SHP77 treated with DMSO at 0.1 percent for 48 hours (cell line): ENCODE results near the gene SATB2.

ENCODE experiments used
- DNase-seq: peaks from one replicate; lab custom pipeline; 2025; lab: John Stamatoyannopoulos, UW

The SATB2 gene

DNA sequence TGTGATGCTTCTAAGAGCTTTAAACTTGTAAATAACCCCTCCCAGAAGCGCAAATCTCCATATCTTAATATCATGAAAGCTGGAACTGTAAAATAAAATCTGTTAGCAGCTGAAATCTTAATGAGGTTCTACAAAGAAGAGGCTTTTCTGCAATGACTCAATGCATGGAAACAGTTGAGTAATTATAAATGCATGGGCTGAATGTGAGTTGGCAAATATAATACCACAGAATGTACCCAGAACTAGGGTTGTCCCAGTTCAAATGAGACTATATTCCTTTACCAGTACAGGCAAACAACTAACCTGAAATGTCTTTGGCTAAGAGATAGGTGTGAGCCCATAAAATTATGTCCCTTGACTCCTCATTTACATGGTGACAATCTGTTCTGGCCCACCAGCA, 52.9 kb downstream of the SATB2 start:
- no peak for DNase-seq

DNA sequence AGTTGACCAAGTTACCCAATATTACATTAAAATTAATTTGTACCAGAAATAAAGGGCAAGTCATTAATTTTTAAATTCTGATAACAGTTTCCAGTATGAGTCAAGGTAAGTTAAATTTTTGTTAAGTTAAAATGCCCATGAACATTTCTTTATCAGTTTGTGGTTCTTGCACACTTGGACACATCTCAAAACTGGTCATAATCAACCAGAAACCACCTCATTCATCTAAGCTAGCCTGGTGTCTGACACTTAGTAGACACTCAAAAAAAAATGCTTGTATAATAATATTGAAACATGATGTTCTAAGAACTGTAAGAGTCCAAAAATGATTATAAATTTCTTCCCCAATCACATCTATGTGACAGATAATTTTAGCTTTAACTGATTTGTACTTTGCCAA, 62.4 kb downstream of the SATB2 start:
- no peak for DNase-seq

GRCh38 chr2:199392363-199392762, 65.4 kb downstream of the SATB2 start:
- DNase-seq = no peak

- DNase-seq = no peak
Observed at GRCh38 chr2:199388728-199389268, 68.9 kb downstream of the SATB2 start.

- DNase-seq = no peak
Observed at GRCh38 chr2:199384043-199384442, 73.7 kb downstream of the SATB2 start.

GRCh38 chr2:199383021-199383420, 74.7 kb downstream of the SATB2 start:
- no peak for DNase-seq

GRCh38 chr2:199382091-199382490, 75.6 kb downstream of the SATB2 start:
- no peak for DNase-seq

DNA sequence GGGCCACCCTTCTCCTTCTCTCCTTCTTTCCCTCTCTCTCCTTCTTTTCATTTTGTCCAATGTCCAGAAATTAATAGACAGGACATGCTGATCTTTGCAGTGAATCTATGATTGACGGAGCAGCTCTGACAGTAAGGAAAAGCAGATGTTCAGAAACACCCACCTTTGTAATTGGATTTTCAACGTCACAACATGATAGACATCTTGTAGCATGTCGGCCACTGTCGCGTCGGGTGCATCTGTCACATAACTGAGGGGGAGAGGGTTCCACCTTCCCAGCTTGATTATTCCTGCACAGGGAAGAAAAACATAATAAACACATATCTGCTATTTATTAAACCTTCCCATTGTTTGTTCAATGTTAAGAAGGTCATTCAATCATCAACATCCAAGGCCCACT, 76.2 kb downstream of the SATB2 start:
- DNase-seq = no peak

DNA sequence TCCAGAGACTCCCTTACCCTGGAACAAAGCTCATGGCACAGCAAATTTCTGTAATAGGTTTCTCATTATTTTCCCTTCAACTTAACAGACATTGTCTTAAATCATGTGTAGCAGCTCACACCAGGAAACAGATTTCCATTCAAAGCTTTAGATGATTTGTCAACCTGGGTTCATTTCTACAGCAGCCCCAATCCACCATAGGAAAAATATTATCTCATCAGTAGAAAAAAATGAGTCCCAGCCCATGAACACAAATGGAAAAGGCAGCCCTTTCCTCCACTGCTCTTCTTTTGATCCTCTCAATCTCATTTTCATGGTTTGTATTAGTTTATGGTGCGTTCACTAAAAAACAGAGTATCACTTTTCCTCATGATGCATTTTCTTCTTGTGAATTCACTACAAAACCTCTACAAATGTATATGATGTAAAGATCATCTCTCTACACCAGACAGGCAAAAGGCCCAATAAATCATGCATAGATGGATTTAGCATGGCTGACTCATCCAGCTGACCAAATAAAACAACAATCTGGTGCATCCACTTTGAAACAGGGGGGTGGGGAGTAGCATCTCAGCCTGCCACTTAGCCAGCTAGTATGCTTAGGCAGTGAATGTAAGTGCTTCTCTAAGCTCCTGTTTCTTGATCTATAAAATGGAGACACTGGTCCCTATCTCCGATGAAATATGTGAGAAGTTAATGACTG, 78.6 kb downstream of the SATB2 start:
- peak; percentile 37 for DNase-seq

- DNase-seq = no peak
Observed at GRCh38 chr2:199370150-199370780, 87.5 kb downstream of the SATB2 start.

DNA sequence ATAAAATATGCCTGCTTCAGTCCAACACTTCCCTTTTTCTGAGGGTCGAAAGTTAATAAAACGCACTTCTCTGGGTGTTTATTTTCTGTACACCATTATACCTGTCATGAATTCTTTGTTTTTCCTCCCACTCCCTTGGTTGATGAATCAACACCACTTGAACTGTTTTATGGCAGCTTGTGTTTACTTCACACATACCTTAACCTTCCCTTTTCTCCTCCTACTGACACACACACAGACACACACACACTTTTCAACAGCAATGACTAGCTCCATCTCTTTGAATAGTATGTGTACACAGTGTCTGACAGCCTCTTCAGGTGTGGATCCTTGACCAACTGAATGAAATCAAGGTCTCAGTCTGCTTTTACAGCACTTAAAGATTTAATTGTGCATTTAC, 91.3 kb downstream of the SATB2 start:
- peak; percentile 54 for DNase-seq

GRCh38 chr2:199364153-199364552, 93.6 kb downstream of the SATB2 start:
- DNase-seq = no peak

- DNase-seq = no peak
Observed at GRCh38 chr2:199356412-199356811, 101.3 kb downstream of the SATB2 start.

GRCh38 chr2:199348871-199349270, 108.9 kb downstream of the SATB2 start:
- no peak for DNase-seq

GRCh38 chr2:199344012-199344411, 113.7 kb downstream of the SATB2 start:
- DNase-seq = no peak

- DNase-seq = no peak
Observed at GRCh38 chr2:199342334-199342733, 115.4 kb downstream of the SATB2 start.

DNA sequence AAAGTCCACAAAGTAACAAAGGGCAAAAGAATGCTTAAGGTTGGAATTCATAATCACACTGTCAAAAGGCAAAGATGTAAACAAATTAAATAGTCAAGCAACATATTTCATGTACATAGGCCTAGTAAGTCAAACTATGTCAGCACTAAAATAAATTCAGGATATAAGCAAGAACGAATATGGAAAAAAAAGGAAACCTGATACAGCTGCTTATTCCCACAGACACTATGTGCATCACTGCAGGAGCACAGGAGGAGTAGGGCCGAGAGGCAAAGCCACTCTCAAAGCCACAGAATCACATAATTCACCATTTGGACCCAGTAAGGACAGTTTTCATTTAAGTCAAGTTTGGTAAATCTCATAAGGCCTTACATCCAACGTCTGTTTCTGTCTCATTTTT, 116.6 kb downstream of the SATB2 start:
- no peak for DNase-seq

DNA sequence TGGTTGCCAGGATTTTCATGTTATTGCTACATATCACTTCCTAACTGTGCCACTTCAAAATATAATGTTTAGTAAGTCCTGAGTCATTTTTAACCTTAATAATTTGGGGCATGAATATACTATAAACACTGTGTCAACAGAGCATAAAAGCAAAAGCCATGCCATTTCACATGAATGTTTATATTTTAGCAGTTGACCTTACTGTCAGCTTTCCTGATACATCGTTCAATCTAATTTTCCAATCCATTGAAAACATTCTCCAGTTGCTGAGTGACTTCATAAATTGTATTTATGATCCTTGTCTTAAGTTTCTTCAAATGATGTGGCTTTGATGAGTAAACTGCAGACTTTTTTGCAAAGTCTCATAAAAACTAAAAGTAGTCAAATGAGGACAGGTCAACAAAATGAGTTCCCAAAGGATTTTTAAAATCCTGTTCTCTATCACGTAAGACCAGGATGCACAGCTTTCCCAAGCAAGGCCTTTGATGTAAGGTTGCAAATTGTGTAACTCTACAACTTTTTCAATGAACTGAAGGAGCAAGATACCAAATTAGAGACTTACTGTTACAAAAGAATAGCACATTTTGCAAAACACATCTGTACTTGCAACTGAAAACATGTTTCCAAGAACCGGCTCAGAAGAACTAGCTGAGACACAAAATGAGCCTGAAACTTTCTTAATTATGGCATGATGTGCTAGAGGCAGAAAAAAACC, 117.7 kb downstream of the SATB2 start:
- no peak for DNase-seq

DNA sequence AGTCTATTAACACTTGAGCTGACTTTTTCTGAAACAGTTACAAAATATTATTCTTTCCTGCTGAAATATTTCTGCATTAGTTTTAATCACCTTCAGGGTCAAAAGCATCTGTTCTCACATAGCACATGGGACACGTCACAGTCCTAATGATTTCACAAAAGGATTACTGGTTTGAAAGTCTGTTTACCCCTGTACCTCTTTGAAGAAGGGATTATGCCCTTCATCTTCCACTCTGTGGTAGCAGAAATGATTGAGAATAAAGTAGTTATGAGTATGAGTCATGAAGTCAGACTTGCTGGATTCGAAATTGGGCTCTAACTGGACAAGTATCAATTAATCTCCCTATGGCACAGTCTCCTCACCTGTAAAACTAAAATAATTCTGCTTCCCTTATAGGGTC, 121.2 kb downstream of the SATB2 start:
- no peak for DNase-seq

DNA sequence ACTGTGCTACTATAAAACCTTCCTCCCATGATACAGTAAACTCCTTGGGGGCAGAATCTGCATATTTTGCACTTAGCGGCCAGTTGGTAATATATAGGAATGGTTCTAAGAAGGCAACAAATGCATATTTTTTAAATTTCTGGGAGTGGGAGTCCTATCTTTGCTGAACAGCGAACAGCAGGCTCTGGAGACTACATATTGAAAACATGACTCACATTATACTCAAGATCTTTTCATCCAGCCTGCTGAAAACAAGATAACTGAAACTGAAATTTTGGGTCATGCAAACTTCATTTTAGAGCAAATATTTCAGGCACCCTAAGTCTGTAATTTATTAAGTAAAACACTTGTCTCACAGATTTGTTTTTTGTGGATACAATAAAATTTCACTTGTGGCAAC, 122.2 kb downstream of the SATB2 start:
- no peak for DNase-seq

GRCh38 chr2:199329466-199329865, 128.3 kb downstream of the SATB2 start:
- DNase-seq = no peak

DNA sequence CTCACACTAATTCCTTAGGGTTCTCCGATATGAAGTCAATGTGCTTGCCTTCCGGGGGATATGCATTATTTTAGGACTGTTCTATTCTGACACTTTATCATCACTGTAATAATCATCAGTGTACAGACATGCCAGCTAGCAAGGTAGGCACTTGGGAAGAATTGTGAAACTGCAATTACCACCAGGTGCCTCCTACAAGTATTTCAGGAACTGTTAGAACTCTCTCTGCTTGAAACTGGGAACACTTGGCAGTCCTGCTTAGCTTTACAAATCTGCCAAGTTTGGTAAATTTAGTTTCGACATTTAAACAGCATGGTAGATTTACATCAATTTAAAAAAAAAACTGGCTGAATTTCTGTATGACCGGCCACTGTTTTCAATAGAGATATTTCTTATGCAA, 128.7 kb downstream of the SATB2 start:
- no peak for DNase-seq

DNA sequence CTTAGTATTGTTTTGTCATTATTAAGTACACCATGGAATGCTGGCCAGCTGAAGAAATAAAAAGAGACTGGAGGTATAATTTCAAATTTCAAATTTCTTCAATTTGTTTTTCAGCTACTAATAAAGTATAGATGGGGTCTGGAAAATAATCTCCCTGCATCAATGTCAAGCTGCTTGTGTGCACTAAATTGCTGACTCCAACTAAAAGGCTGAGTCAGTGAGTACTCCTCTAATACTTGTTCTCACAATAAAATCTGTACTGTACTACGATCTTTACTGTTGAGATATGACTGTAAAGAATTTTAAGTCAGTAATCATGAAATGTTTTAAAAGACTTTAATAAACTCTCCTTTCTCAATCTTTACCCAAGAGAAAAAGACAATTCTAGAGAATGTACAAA, 131.9 kb downstream of the SATB2 start:
- DNase-seq = no peak
